Activated CD4-positive, alpha-beta T cell treated with anti-CD3 and anti-CD28 coated beads, Interleukin-10, Interleukin-2, amounts not matched to agents 100 ng/mL and 50 ng/mL, durations not matched to agents 16 hours and 8 hours (primary cell): ENCODE results near the gene UBAC2.
"Not testable (repeated sequence)": the region's sequence is repeated elsewhere in the genome, so short reads cannot be mapped to it uniquely, and the experiment has no call there.

Source experiments
- DNase-seq: peaks from one replicate; pipeline ENCODE4 v3.0.0-alpha.2; 2020

The UBAC2 gene

GRCh38 chr13:99215184-99215830 is 14.7 kb downstream of the UBAC2 start:
- DNase-seq: peak; percentile 72

- no peak for DNase-seq
Measured at GRCh38 chr13:99217461-99218110, 16.9 kb downstream of the UBAC2 start.

DNA sequence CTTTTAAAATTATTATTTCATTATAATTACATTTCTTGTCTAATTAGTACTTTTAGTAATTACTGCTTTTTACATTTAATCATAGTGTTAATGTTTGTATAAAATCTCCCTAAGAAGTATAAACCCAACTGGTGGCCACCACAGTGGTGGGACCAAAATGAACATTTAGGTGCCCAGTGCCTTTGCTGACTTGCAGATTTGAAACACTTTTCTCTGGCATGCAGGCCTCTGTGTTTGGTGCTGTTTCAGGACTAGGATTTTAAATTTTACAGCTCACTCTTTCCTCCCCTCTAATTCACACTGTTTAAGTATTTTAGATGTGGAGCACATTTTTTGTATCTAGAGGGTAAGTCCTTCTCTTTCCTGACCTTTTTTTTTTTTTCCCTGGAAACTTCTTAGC is 17.5 kb downstream of the UBAC2 start:
- DNase-seq: no peak

GRCh38 chr13:99218545-99218944 is 17.9 kb downstream of the UBAC2 start:
- DNase-seq: no peak

- peak; percentile 84 for DNase-seq
Measured at GRCh38 chr13:99218969-99219368, 18.3 kb downstream of the UBAC2 start.

GRCh38 chr13:99220199-99220935 is 19.7 kb downstream of the UBAC2 start:
- peak; percentile 63 for DNase-seq

DNA sequence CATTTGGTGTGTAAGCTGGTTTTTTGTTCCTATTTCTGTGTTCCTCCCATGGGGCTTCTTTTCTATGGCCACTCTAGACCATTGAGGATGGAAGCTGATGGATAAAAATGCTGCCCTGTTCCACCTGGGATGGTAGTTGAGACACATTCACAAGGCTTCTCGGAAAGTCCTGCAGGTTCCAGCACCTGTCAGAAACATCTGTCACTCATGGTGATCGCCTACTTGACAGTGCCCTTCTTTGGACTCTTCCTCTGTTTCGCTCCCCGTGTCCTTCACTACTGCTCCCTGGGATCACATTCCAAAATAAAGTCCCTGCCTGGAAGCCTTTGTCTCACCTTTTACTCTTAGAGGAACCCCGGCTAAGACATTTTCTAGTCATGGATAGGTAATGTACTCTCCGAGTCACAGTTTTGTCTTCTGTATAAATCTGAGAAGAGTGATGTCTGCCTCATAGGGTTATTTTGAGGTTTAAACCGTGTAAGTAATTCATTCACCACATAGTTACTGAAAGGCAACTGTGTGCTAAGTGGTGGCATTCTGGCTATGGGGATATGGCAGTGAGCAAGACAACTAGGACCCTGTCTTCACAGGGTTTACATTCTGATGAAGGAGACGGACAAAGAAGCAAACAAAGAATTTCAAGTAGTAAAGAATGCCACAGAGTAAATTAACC is 21.0 kb downstream of the UBAC2 start:
- DNase-seq: no peak

DNA sequence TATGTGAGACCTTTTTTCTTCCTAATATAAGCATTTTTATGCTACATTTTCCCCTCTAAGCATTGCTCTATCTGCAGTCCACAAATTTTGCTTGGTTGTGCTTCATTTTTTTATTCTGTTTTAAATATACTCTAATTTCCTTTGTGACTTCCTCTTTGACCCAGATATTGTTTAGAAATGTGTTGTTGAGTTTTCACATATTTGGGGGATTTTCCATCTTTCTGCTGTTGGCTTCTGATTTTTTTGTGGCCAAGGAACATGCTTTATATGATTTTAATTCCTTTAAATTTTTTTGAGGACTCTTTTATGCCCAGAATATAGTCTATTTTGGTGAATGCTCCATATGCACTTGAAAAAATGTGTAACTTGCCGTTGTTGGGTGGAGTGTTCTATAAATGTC is 22.9 kb downstream of the UBAC2 start:
- DNase-seq: no peak

DNA sequence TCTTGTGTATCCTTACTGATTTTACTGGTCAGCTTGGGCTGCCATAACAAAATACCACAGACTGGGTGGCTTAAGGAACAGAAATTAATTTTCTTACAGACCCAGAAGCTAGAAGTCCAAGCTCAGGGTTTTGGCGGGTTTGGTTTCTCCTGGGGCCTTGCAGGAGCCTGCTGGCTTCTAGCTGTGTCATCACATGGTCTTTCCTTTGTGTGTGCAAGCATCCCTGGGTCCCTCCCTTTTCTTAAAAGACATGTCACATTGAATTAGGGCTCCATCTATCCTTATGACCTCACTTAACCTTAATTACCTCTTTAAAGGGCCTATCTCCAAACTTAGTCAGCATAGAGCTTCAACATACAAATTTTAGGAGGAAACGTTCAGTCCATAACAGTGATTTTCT is 23.4 kb downstream of the UBAC2 start:
- DNase-seq: no peak

GRCh38 chr13:99225078-99225477 is 24.4 kb downstream of the UBAC2 start:
- DNase-seq: no peak

DNA sequence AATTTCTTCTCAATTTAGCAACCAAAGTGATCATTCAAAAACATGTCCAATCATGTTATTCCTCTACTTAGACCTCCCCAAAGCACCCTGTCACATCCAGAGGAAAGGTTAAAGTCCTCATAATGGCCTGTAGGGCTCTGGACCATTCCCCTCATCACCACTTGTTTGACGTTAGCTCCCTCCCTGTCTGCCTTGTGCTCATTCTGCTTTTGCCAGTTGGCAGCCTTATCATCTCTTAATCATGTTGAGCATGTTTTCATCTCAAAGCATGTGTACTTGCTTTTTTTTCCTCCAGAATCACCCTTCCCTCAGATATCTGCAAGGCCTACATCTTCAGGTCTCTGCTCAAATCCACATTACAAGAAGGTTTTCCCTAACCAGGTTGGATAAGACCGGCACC is 25.9 kb downstream of the UBAC2 start:
- DNase-seq: no peak

DNA sequence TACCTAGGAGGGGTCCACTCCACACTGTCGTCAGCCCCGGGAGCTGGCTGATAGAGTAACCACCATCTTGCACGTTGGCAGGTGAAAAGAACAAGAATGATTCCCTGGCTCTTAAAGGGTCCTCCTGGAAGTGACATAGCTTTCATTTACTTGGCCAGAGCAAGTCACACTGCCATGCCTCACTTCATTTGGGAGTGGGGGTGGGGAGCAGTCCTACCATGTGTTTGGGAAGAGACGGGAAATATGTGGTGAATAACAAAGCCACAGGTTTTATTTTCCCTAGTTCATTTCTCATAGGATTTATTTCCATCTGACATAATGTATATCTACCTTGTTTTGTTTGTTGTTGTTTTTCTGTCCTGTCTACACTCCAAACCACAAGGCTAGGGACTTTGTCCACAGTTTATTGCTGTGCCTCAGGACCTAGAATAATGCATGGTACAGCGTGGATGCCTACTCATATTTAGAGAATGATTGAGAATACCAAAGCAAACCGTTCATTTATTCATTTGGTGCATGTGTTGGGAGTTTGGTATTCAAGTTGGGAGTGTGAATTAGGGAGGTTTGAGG is 26.8 kb downstream of the UBAC2 start:
- DNase-seq: no peak

- peak; percentile 47 for DNase-seq
Measured at GRCh38 chr13:99227909-99228688, 27.4 kb downstream of the UBAC2 start.

DNA sequence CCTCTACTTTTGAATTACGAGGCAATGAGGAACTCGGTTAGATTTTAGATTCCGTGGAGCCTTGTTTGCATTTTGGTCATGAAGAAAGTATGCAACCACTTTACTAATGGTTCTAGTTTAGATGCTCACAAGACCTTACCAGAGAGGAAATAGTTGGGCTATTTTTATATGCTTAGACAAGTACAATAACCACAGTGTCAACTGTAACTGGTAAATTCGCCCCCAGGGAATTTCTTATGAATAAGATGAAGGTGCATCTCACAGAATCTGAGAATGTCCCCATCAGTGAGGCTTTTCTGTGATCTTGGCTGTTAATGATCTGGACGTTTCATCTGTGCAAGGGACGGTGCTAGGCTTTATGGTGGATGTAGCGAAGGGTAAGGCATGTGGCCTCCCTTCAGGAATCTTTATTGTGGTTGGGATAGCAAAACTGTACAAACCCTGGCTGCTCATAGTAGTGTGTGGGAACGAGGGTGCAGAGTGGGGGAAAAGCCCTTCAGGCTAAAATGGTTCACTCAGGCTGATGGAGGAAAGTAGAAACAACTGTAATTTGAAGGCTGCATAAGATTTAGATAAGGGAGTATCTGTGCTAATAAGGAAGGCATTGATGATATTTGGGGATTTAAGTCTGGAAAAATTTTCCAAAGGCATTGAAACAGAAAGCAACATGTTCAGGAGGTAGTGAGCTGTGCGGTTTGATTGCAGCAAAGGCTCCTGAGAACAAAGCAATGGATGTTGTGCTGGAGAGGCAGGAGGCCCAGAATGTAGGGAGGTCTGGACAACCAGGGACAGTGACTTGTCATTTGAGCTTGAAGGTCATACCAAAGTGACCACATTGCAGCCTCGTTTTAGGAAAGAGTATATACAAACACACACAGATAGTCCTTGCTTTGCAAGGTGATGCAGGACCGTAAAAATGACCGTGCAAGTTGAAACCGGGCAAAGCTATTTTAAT is 28.4 kb downstream of the UBAC2 start:
- DNase-seq: peak; percentile 67

DNA sequence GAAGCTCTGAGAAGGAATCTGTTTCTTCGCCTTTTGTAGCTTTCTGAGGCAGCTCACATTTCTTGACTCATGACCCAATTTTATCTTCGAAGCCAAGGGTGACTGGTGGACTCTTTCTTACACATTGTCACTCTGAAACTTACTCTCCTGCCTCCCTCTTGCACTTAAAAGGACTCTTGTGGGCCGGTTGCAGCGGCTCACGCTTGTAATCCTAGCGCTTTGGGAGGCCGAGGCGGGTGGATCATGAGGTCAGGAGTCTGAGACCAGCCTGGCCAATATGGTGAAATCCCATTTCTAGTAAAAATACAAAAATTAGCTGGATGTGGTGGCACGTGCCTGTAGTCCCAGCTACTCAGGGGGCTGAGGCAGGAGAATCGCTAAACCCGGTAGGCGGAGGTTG is 29.9 kb downstream of the UBAC2 start:
- not testable (repeated sequence) for DNase-seq

DNA sequence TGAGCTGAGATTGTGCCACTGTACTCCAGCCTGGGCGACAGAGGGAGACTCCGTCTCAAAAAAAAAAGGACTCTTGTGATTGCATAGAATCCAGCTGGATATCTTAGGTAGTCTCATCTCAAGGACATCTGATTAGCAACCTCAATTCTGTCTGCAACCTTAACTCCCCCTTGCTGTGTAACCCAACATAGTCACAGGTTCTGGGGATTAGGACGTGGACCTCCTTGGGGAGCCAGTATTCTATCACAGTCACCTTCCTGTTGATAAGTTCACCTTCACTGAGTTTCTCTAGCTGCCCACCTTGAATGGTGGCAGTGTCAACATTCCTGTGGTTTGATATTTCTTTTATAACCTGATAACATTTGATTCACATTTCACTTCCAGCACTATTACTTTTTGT is 30.3 kb downstream of the UBAC2 start:
- no peak for DNase-seq

DNA sequence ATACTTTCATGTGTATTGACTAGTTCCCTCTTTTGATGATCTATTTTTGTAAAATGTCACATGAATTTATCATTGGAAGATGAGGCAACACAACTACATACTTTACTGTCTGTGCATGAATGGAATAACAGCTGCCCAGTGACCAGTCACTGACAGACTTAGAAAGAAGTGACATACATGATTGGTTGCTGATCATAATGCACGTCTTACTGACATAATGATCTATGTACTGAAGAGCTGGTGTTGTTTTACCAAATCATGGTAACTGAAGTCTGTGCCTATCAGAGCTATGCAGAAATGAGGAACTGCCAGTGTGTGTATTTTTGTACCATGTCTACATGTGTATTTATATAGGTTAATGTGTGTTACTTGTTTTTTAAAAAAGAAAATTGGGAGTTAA is 31.1 kb downstream of the UBAC2 start:
- no peak for DNase-seq

DNA sequence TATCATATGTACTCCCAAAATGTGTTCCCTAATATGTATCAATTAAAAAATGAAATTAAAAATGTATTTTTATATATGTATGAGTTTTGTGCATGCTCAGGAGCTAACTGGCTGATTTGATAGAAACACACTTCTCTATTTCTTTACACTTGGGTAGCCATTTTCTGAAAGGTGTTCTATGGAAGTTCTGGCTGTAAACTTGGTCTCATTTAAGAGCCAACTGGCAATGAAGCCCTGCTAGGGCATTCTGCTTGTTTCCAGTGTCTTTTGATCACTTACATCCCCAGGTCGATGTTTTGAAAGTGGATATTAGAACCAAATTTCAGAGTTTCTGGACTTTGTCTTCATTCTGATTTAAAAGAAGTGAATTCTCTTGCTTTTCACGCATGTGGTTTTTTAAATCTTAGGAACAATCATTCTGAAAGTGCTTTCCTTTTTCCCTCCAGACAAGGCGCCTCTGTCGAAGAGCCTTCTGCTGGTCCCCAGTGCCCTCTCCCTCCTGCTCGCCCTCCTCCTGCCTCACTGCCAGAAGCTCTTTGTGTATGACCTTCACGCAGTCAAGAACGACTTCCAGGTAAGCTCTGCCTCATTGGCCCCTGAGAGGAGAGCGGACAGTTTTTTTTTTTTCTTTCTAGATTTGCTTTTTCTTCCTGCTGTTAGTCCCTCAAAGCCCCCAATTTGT is 37.5 kb downstream of the UBAC2 start:
- DNase-seq: peak; percentile 74

DNA sequence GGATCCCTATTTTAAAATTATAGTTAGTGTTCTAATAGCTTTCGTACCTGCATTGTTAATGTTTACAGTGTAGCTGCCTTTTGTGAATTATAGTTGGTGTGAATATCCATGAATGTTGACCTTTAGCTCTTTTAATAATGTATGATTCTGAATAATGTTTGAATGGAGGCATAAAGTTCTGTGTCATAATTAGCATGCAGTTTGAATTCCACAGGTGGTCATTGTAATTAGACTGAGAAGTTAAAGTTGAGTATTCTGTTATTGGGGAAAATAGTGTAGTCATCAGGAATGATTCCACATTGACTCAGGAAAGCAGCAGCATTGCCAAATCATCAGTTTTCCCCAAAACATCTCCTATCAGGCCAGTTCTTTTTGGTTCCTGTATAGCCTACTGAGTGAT is 45.4 kb downstream of the UBAC2 start:
- no peak for DNase-seq

DNA sequence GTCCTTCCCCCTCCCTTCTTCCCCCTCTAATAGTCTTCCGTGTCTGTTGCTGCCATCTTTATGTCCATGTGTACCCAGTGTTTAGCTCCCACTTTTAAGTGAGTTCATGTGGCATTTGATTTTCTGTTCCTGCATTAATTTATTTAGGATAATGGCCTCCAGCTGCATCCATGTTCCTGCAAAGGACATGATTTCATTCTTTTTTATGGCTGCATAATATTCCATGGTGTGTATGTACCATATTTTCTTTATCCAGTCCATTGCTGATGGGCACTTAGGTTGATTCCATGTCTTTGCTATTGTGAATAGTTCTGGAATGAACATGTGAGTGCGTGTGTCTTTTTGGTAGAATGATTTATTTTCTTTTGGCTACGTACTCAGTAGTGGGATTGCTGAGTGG is 48.5 kb downstream of the UBAC2 start:
- not testable (repeated sequence) for DNase-seq

DNA sequence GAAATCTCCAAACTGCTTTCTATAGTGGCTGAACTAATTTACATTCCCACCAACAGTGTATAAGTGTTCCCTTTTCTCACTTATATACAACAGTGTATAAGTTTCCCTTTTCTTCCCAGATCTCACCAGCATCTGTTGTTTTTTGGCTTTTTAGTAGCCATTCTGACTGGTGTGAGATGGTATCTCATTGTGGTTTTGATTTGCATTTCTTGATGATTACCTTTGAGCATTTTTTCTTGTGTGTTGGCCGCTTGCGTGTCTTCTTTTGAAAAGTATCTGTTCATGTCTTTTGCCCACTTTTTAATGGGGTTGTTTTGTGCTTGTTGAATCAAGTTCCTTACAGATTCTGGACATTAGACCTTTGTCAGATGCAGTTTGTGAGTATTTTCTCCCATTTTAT is 49.0 kb downstream of the UBAC2 start:
- DNase-seq: not testable (repeated sequence)
